H1 (cell line): Measurements from ENCODE around the gene BCAS1. TPM values are rescaled to one million over a fixed set of nuclear protein-coding genes. Genes with fewer than 3 reads are reported as not detected.

Source experiments
- CTCF ChIA-PET: fragments of 300-600 bp; sonication (Branson Sonifier 250); formaldehyde crosslinking; loops from one replicate; lab custom pipeline; 2021; ENCODE audit not compliant: partially characterized antibody; lab: Charles Lee
- POLR2A ChIA-PET: fragments of 300-600 bp; sonication (Branson Sonifier 250); formaldehyde crosslinking; loops from one replicate; lab custom pipeline; 2021; ENCODE audit warnings: inconsistent platforms; ENCODE audit not compliant: partially characterized antibody; lab: Charles Lee
- DNase-seq, 2 experiments: peaks; one replicate each; pipeline versions ENCODE4 v3.0.0 to v3.0.0-alpha.2; 2010 to 2022; ENCODE audit warnings: low spot score in 2 of 2, low read depth in 1 of 2, mixed read lengths in 1 of 2
- FAIRE-seq: peaks from 2 replicates; lab custom pipeline; 2011; peaks lifted over from hg19 to GRCh38; lab: Jason Lieb, UNC
- H2AFZ ChIP-seq: 2 replicates; pipeline ENCODE4 v1.8.1; 2012; ENCODE audit warnings: low read length, inconsistent platforms
- H2AK5ac ChIP-seq: 2 replicates; pipeline ENCODE4 v1.6.1; 2013; ENCODE audit warnings: low read depth, low read length
- H2BK120ac ChIP-seq: replicated peaks from 2 replicates; pipeline ENCODE3; 2013; ENCODE audit warnings: low read depth, low read length, inconsistent platforms
- H2BK12ac ChIP-seq: 2 replicates; pipeline ENCODE4 v1.6.1; 2013; ENCODE audit warnings: low read depth, low read length
- H2BK15ac ChIP-seq: 2 replicates; pipeline ENCODE4 v1.6.1; 2013; ENCODE audit warnings: low read length
- H2BK20ac ChIP-seq: 2 replicates; pipeline ENCODE4 v1.6.1; 2013; ENCODE audit warnings: low read length
- H2BK5ac ChIP-seq: 2 replicates; pipeline ENCODE4 v1.6.1; 2013; ENCODE audit warnings: low read depth, low read length
- H3K14ac ChIP-seq: 2 replicates; pipeline ENCODE4 v1.6.1; 2013; ENCODE audit warnings: inconsistent platforms; ENCODE audit not compliant: insufficient read length
- H3K18ac ChIP-seq: 2 replicates; pipeline ENCODE4 v1.6.1; 2013; ENCODE audit warnings: low read length; ENCODE audit errors: extremely low read depth
- H3K23ac ChIP-seq: 2 replicates; pipeline ENCODE4 v1.6.1; 2013; ENCODE audit warnings: inconsistent platforms; ENCODE audit not compliant: insufficient read length
- H3K23me2 ChIP-seq: 2 replicates; pipeline ENCODE4 v1.6.1; 2013; ENCODE audit warnings: low read depth, low read length
- H3K27ac ChIP-seq: 2 replicates; pipeline ENCODE4 v1.6.1; 2011; ENCODE audit warnings: low read depth, low read length, inconsistent platforms
- H3K27me3 ChIP-seq, 4 experiments: replicated peaks in 1 of 4; 1 replicate in 1 of 4; 2 replicates in 3 of 4; pipeline versions ENCODE4 v1.6.1 to v1.8.1; 2011 to 2013; ENCODE audit warnings: low read length in 3 of 4, mild to moderate bottlenecking in 3 of 4, inconsistent platforms in 2 of 4, mixed read lengths in 2 of 4, moderate library complexity in 1 of 4; ENCODE audit not compliant: control insufficient read depth in 3 of 4, insufficient read depth in 3 of 4; ENCODE audit errors: extremely low read depth in 1 of 4
- H3K36me3 ChIP-seq, 4 experiments: 2 replicates each; pipeline versions ENCODE4 v1.6.1 to v1.8.1; 2011 to 2013; ENCODE audit warnings: mild to moderate bottlenecking in 4 of 4, low read length in 3 of 4, moderate library complexity in 2 of 4, control low read depth in 1 of 4, inconsistent platforms in 1 of 4; ENCODE audit not compliant: insufficient read depth in 4 of 4, control insufficient read depth in 2 of 4
- H3K4ac ChIP-seq: replicated peaks from 2 replicates; pipeline ENCODE3; 2013; ENCODE audit warnings: low read length, low read depth, mixed read lengths, inconsistent platforms; ENCODE audit not compliant: insufficient read length
- H3K4me1 ChIP-seq, 4 experiments: replicated peaks in 1 of 4; 1 replicate in 1 of 4; 2 replicates in 3 of 4; pipeline versions ENCODE4 v1.6.1 to v1.8.1; 2011 to 2013; ENCODE audit warnings: low read length in 3 of 4, inconsistent platforms in 2 of 4, mixed read lengths in 1 of 4; ENCODE audit not compliant: insufficient read depth in 4 of 4, control insufficient read depth in 3 of 4
- H3K4me2 ChIP-seq, 2 experiments: 2 replicates each; pipeline versions ENCODE4 v1.6.1 to v1.8.1; 2011 to 2013; ENCODE audit warnings: low read depth in 2 of 2, low read length in 2 of 2, control low read depth in 1 of 2, inconsistent platforms in 1 of 2, mild to moderate bottlenecking in 1 of 2; ENCODE audit not compliant: insufficient read depth in 1 of 2
- H3K4me3 ChIP-seq, 4 experiments: fragments of 200-600, 300-600 bp in 1 of 4; sonication (generic), shearing (Covaris generic), sonication (Bioruptor Twin) in 1 of 4; 2 replicates each; pipeline versions ENCODE4 v1.5.1 to v1.8.1; 2011 to 2016; ENCODE audit warnings: low read length in 4 of 4, low read depth in 3 of 4, control low read depth in 2 of 4, inconsistent platforms in 2 of 4, mild to moderate bottlenecking in 2 of 4, mixed read lengths in 1 of 4, moderate library complexity in 1 of 4; ENCODE audit not compliant: insufficient read depth in 2 of 4; ENCODE audit errors: extremely low read depth in 1 of 4
- H3K56ac ChIP-seq: replicated peaks from 2 replicates; pipeline ENCODE3; 2013; ENCODE audit warnings: low read depth, mild to moderate bottlenecking, mixed read lengths, low read length, inconsistent platforms; ENCODE audit not compliant: insufficient read length
- H3K79me1 ChIP-seq: 2 replicates; pipeline ENCODE4 v1.6.1; 2013; ENCODE audit warnings: low read depth, low read length, control low read depth
- H3K79me2 ChIP-seq, 2 experiments: 2 replicates each; pipeline versions ENCODE4 v1.6.1 to v1.8.1; 2012 to 2013; ENCODE audit warnings: low read length in 2 of 2, mild to moderate bottlenecking in 2 of 2, inconsistent platforms in 1 of 2; ENCODE audit not compliant: insufficient read depth in 2 of 2, control insufficient read depth in 1 of 2
- H3K9ac ChIP-seq, 4 experiments: replicated peaks in 1 of 4; 1 replicate in 1 of 4; 2 replicates in 3 of 4; pipeline versions ENCODE4 v1.6.1 to v1.8.1; 2011 to 2013; ENCODE audit warnings: low read depth in 3 of 4, low read length in 3 of 4, control low read depth in 2 of 4, mild to moderate bottlenecking in 2 of 4, moderate library complexity in 2 of 4, inconsistent platforms in 1 of 4; ENCODE audit errors: extremely low read depth in 1 of 4
- H3K9me3 ChIP-seq, 2 experiments: 2 replicates each; pipeline versions ENCODE4 v1.6.1 to v1.8.1; 2012 to 2013; ENCODE audit warnings: mild to moderate bottlenecking in 2 of 2, moderate library complexity in 2 of 2, control low read depth in 1 of 2, inconsistent platforms in 1 of 2, low read depth in 1 of 2, low read length in 1 of 2, mixed read lengths in 1 of 2; ENCODE audit not compliant: insufficient read depth in 2 of 2
- H4K20me1 ChIP-seq, 2 experiments: replicated peaks in 1 of 2; 2 replicates each; pipeline versions ENCODE3 to v1.8.1; 2011 to 2013; ENCODE audit warnings: inconsistent platforms in 2 of 2, low read length in 2 of 2, mild to moderate bottlenecking in 1 of 2; ENCODE audit not compliant: insufficient read depth in 2 of 2, control insufficient read depth in 1 of 2
- H4K5ac ChIP-seq: 2 replicates; pipeline ENCODE4 v1.6.1; 2013; ENCODE audit warnings: low read length, low read depth, mixed read lengths, inconsistent platforms; ENCODE audit not compliant: insufficient read length
- H4K8ac ChIP-seq: 2 replicates; pipeline ENCODE4 v1.8.0; 2013; ENCODE audit warnings: mild to moderate bottlenecking, moderate library complexity, low read length, inconsistent platforms; ENCODE audit not compliant: insufficient read depth; ENCODE audit errors: extremely low read depth
- H4K91ac ChIP-seq: replicated peaks from 2 replicates; pipeline ENCODE3; 2013; ENCODE audit warnings: low read length, mixed read lengths, inconsistent platforms; ENCODE audit not compliant: insufficient read length
- RXRA ChIP-seq: IDR thresholded peaks from 2 replicates; pipeline ENCODE4 v1.6.1; 2011; ENCODE audit warnings: low read depth, mild to moderate bottlenecking, low read length, moderate library complexity; ENCODE audit not compliant: insufficient read depth
- WGBS, 2 experiments: shearing (Covaris generic) in 1 of 2; methylation state at CpG; one replicate each; pipeline versions ENCODE4 v1.1.6 to v1.1.7; 2013 to 2015; ENCODE audit warnings: low lambda C conversion rate in 2 of 2, mixed read lengths in 2 of 2, inconsistent platforms in 1 of 2, low coverage in 1 of 2, missing lambda C conversion rate in 1 of 2; ENCODE audit not compliant: insufficient replicate concordance in 2 of 2, insufficient coverage in 1 of 2, insufficient read length in 1 of 2; ENCODE audit errors: extremely low coverage in 1 of 2, missing lambda C conversion rate in 1 of 2; 5-methylcytosine and 5-hydroxymethylcytosine counted together
- polyA plus RNA-seq, 7 experiments: library from polyadenylated mRNA; depleted of rRNA in 3 of 7; stranded (reverse) in 5 of 7; unstranded in 2 of 7; fragments of >200 nt in 5 of 7; fragments of 200-250 nt in 2 of 7; gene quantifications; 1 replicate in 5 of 7; 2 replicates in 1 of 7; 4 replicates in 1 of 7; pipeline versions ENCODE4 v1.2.1 to v1.2.3, GENCODE V29; 2011 to 2013; ENCODE audit warnings: missing spikeins in 2 of 7, mixed read lengths in 2 of 7
- total RNA-seq: library from RNA; stranded (reverse); fragmentation: NEBNext Ultra II Directional; extraction: Animal tissue kit (Norgen Biotek cat#: 25700); gene quantifications from 2 replicates; pipeline ENCODE4 v1.2.1, GENCODE V29; 2021

Gene BCAS1
- total and polyA plus RNA-seq, 2 of the 8 experiments (the other 6 are each of a cell fraction or from before 2014, with no cell fraction given): 0.06 to 0.19 TPM

- DNase-seq (no peak), FAIRE-seq (no peak)
- H2BK20ac ChIP-seq: no peak overlapping the region
- H3K4me3 ChIP-seq: no peak overlapping the region
- no peak for TF ChIP-seq RXRA
- no peak overlapping the region for H2AFZ ChIP-seq
- H3K18ac ChIP-seq: no peak overlapping the region
- H2BK5ac ChIP-seq: no peak overlapping the region
- no peaks in the 10 kb centered on the region for H3K79me1 ChIP-seq
- no peak overlapping the region for H4K5ac ChIP-seq
- no peak overlapping the region for H4K91ac ChIP-seq
- H3K79me2 ChIP-seq: no peaks in the 10 kb centered on the region
- no peak overlapping the region for H2AK5ac ChIP-seq
- no peak overlapping the region for H3K4me2 ChIP-seq
- 94% methylated on average over 2 of the region's 2 CpGs; no CpG with 5 or more reads in 1 of the 2 experiments for WGBS, 2 experiments
- H3K4ac ChIP-seq: no peak overlapping the region
- ChIA-PET POLR2A (no interaction called here), CTCF (no interaction called here)
- no peaks in the 10 kb centered on the region for H3K36me3 ChIP-seq
- H3K14ac ChIP-seq: no peak overlapping the region
- no peaks in the 10 kb centered on the region for H3K27me3 ChIP-seq
- no peak overlapping the region for H2BK120ac ChIP-seq
- no peak overlapping the region for H4K8ac ChIP-seq
- H2BK12ac ChIP-seq: no peak overlapping the region
- no peaks in the 10 kb centered on the region for H3K23me2 ChIP-seq
- no peaks in the 10 kb centered on the region for H4K20me1 ChIP-seq
- H3K9ac ChIP-seq: no peak overlapping the region
- H2BK15ac ChIP-seq: no peak overlapping the region
- H3K4me1 ChIP-seq: no peaks in the 10 kb centered on the region
- H3K27ac ChIP-seq: no peak overlapping the region
- no peak overlapping the region for H3K23ac ChIP-seq
- no peak overlapping the region for H3K56ac ChIP-seq
- H3K9me3 ChIP-seq: no peaks in the 10 kb centered on the region
These were observed 80.4 kb downstream of the BCAS1 start for GRCh38 chr20:53990003-53990402.
